ENCODE measurements around the gene FZD7. TPM values are rescaled to one million over a fixed set of nuclear protein-coding genes. Genes with fewer than 3 reads are reported as not detected.

The FZD7 gene
- total RNA-seq (10 to 100 TPM; 15.2 to 34.3 (median 27.9) TPM), polyA plus RNA-seq (8.0 TPM)
- long read RNA-seq, donor 1, transcript FZD7-201 (1 exons, 3,859 nt): major isoform, 95 of 95 reads
- long read RNA-seq, donor 1, partial matches to known transcripts: 0 of 95 reads
- long read RNA-seq, donor 1, other reads (novel, unspliced or antisense): 0 of 95 reads
- long read RNA-seq, donor 2, transcript FZD7-201 (1 exons, 3,859 nt): major isoform, 53 of 53 reads
- long read RNA-seq, donor 2, partial matches to known transcripts: 0 of 53 reads
- long read RNA-seq, donor 2, other reads (novel, unspliced or antisense): 0 of 53 reads
- long read RNA-seq, donor 3, transcript FZD7-201 (1 exons, 3,859 nt): major isoform, 51 of 51 reads
- long read RNA-seq, donor 3, partial matches to known transcripts: 0 of 51 reads
- long read RNA-seq, donor 3, other reads (novel, unspliced or antisense): 0 of 51 reads
- long read RNA-seq, donor 4, transcript FZD7-201 (1 exons, 3,859 nt): major isoform, 56 of 57 reads
- long read RNA-seq, donor 4, partial matches to known transcripts: 0 of 57 reads
- long read RNA-seq, donor 4, other reads (novel, unspliced or antisense): 1 of 57 reads

DNA sequence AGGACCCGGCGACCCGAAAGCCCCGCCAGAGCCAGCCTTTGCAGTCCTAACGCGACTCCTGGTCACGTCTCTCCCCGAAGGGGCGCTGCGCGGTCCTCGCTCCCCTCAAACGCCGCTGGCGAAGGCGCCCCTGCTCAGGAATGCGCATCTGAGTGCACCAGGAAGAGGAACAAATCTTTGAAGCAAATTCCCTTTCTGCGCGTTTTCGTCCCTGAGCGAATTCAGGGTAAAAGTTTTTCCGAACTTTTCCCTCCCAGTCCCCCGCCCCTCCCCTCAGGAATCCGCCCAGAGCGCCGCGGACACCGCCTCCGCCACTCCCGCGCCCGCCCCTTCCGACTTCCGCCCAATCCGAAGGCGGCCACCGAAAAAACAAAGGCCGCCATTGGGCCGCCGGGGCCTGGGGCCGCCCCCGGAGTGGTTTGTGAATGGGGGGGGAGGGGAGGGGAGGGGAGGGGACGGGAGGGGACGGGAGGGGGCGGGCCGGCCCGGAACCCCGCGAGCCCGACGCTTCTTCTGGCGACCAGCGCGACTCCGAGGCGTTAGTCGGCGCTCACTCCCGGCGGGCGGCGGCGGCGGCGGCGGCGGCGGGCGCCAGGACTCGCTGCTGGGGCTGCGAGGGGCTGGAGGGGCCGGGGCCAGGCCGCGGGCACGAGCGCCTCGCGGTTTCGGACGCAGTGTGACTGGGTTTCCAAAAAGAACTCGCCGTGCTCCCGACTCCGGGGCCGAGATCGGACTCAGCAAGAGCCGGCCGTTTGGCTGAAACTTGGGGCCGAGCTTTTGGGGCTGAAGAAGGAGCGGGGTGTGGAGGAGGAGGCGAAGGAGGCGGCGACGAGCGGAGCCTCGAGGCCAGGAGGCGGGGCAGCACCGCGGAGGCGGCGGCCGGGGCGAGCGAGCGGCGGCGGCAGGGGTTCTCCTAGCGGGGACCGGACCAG lies at the start of gene FZD7:
TSS of gene FZD7 (plus strand) at position 539 of the 932 bp plus-strand sequence. CDS start 793 bp downstream, outside the sequence.
- Histone ChIP-seq H3K27me3 (ENCODE audit: control insufficient read depth, insufficient read depth) (no peaks in the 10 kb centered on the region), H3K4me1 (ENCODE audit: control insufficient read depth, insufficient read depth, low read length) (no peaks in the 10 kb centered on the region)
- whole genome bisulfite sequencing: under 1% methylated on average over 108 of the region's 109 CpGs

DNA sequence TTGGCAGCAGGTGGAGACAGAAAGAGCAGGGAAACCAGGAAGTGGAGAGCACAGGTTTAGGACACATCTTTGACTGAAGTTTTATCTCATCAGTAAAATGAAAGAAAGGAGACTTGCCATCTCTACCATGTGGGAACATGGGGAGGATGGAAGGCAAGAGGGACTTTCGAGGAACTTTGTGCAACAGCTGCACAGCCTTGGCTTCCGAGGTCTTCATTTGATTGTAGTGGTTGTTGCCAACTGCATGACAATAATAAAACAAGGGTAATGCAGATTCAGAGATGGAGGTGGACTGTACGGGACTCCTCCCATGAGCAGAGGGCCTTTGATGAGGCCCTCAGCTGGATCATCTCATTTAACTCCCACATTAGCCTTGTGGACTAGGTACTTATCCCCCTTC lies 49.3 kb upstream of the FZD7 start:
- ATAC-seq: no peak
- Histone ChIP-seq H3K9me3 (ENCODE audit: control insufficient read depth, low read length) (no peaks in the 10 kb centered on the region), H3K4me3 (ENCODE audit: low read length) (no peak overlapping the region), H3K4me1 (ENCODE audit: control insufficient read depth, insufficient read depth, low read length) (no peaks in the 10 kb centered on the region), H3K27ac (ENCODE audit: low read length) (no peak overlapping the region), H3K27me3 (ENCODE audit: control insufficient read depth, insufficient read depth) (no peaks in the 10 kb centered on the region)
- DNase-seq: no peak
- intact Hi-C loops (cut with DNase I): no loop called here
- WGBS: 93% methylated on average over 3 of the region's 3 CpGs

More for the DNA sequence above, at the start of gene FZD7:
- intact Hi-C loops (cut with DNase I): loop anchor here in 3 of 4 donors (2.0 to 10.0 kb wide), 4 partner anchors 65 to 179 kb away; no protein-coding TSS in a partner anchor
- Histone ChIP-seq H3K4me3 (ENCODE audit: low read length) (peak within 1 kb of the TSS; percentile 68), H3K9me3 (ENCODE audit: control insufficient read depth, low read length) (no peaks in the 10 kb centered on the region), H3K27ac (ENCODE audit: low read length) (peak within 1 kb of the TSS; percentile 97)
- DNase-seq: peak; percentile 95 to 98 (median 97)
- ATAC-seq: peak; percentile 94 to 96

DNA sequence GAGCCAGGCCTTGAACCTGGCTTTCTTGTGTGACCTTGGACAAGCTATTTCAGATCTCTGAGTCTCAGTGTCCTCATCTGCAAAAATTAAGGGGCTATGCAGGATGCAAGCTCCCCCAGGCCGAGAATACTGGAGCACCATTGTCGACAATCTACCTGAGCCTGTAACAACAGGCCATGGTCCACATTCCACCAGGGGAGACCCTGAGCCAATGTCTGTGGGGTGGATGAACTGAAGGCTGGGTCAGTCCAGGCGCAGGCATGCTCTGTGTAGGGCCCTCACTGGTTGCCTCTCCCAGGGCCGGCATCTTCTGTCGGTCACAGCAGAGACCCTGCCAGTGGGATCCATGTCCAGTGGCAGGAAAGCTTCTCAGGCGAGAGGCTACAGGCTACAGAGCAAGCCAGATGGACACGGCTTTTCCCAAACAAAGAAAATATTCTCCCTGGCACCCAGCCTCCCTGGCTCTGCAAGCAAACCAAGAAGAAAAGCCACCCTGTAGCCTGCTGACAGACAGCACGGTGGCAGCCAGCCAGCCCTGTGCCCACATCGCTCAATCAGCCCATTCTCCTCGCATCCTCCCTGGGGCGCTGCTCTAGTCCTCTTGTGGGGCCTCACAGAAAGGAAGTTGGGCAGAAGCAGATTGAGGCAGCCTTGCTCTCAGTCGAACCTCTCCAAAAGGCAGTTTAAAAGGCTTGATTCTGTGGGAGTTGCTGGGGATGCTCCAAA lies 48.7 kb upstream of the FZD7 start:
- no peak overlapping the region for H3K27ac ChIP-seq (ENCODE audit: low read length)
- intact Hi-C loops (cut with DNase I): no loop called here
- no peaks in the 10 kb centered on the region for H3K27me3 ChIP-seq (ENCODE audit: control insufficient read depth, insufficient read depth)
- no peaks in the 10 kb centered on the region for H3K9me3 ChIP-seq (ENCODE audit: control insufficient read depth, low read length)
- 58% methylated on average over 12 of the region's 12 CpGs for WGBS
- no peak overlapping the region for H3K4me3 ChIP-seq (ENCODE audit: low read length)
- peak in 2 of 3 donors; percentile 25 to 63 for DNase-seq
- peak; percentile 41 to 43 for ATAC-seq
- H3K4me1 ChIP-seq (ENCODE audit: control insufficient read depth, insufficient read depth, low read length): no peaks in the 10 kb centered on the region

DNA sequence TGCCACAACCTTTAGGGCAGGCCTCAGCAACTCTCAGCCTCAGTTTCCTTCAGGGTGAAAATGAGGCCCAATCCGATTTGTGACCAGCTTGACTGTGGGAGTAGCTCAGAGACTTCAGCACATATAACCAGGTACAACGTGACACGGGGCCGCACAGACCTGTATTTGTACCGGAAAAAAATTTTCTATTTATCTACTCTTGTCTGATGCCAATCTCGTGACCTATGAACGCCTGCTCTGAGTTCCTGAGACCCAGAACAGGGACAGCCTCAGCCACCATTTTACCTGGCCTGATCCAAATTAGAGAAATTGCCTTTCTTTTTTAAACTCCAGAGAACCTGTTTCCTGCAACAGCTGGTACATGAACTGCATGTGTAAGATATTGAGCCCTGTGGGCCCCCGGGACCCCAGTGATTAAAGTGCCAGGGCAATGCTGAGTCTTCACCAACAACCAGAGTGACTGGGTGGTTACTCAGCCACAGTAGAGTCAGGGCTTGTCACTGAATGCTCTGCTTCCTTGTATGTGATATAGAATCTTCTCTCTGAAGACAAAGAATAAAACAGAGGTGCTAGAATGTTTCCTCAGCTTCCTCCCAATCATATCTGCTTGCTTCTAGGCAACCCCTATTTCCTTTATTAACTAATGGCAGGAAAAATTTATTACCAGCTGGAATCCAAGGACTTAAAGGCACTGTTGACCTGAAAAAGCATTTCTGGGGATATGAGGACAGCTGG lies 47.8 kb upstream of the FZD7 start:
- H3K9me3 ChIP-seq (ENCODE audit: control insufficient read depth, low read length): no peaks in the 10 kb centered on the region
- 84% methylated on average over 8 of the region's 8 CpGs for WGBS
- intact Hi-C loops (cut with DNase I): no loop called here
- H3K4me3 ChIP-seq (ENCODE audit: low read length): no peak overlapping the region
- ATAC-seq (no peak), DNase-seq (no peak)
- no peaks in the 10 kb centered on the region for H3K4me1 ChIP-seq (ENCODE audit: control insufficient read depth, insufficient read depth, low read length)
- H3K27me3 ChIP-seq (ENCODE audit: control insufficient read depth, insufficient read depth): no peaks in the 10 kb centered on the region
- no peak overlapping the region for H3K27ac ChIP-seq (ENCODE audit: low read length)

DNA sequence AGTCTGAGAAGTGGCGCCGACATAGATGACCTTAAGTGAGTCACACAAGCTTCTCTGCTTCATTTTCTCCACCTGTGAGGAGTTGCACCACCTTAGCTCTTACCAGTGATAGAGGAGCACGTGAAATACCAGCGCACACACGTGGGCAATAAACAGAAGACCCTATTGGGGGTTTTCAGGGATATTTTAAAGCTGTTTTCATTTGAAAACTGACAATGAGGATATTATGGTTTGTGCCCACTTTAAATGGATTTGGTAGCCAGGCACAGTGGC lies 47.3 kb upstream of the FZD7 start:
- WGBS: 78% methylated on average over 5 of the region's 5 CpGs
- intact Hi-C loops (cut with DNase I): no loop called here
- Histone ChIP-seq H3K9me3 (ENCODE audit: control insufficient read depth, low read length) (no peaks in the 10 kb centered on the region), H3K4me1 (ENCODE audit: control insufficient read depth, insufficient read depth, low read length) (no peaks in the 10 kb centered on the region), H3K27ac (ENCODE audit: low read length) (no peak overlapping the region), H3K4me3 (ENCODE audit: low read length) (no peak overlapping the region), H3K27me3 (ENCODE audit: control insufficient read depth, insufficient read depth) (no peaks in the 10 kb centered on the region)
- no peak for DNase-seq
- no peak for ATAC-seq

DNA sequence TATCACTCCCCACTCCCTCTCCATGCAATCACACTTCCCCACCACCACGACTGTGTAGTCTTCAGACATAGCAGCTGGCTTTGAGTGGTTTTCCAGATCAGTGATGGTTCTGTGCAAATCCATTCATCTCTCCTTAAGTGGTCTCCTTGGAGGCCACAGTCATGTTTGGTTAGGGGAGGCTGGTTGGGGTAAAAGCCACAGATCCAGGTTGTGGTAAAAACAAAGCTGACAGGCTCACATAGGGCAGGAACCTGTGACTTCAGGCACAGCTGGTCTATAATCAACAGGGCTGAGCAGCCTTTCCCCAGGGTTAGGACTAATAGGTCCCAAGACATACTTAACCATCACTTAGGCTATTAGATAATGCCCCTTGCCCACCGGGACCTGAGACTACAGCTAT lies 46.2 kb upstream of the FZD7 start:
- H3K27ac ChIP-seq (ENCODE audit: low read length): no peak overlapping the region
- no peaks in the 10 kb centered on the region for H3K4me1 ChIP-seq (ENCODE audit: control insufficient read depth, insufficient read depth, low read length)
- no peak for DNase-seq
- no peak for ATAC-seq
- no peaks in the 10 kb centered on the region for H3K27me3 ChIP-seq (ENCODE audit: control insufficient read depth, insufficient read depth)
- H3K9me3 ChIP-seq (ENCODE audit: control insufficient read depth, low read length): no peaks in the 10 kb centered on the region
- WGBS: 84% methylated on average over 2 of the region's 2 CpGs
- no peak overlapping the region for H3K4me3 ChIP-seq (ENCODE audit: low read length)
- intact Hi-C loops (cut with DNase I): no loop called here

DNA sequence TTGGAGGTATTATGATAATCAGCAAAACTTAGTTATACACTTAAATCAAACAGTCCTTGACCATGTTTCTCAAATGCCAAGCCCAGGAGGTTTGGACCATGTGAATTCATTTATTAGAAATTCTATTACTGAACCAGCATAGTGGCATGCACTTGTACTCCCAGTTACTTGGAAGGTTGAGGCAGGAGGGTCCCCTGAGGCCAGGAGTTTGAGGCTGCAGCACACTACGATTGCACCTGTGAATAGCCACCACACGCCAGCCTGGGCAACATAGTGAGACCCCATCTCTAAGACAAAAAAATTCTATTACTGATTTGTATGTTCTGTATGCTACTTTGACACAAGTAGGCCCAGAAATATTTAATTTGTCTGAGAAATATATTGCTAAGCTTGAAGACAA lies 43.6 kb upstream of the FZD7 start:
- 95% methylated on average over 2 of the region's 2 CpGs for WGBS
- ATAC-seq: no peak
- Histone ChIP-seq H3K4me1 (ENCODE audit: control insufficient read depth, insufficient read depth, low read length) (no peaks in the 10 kb centered on the region), H3K9me3 (ENCODE audit: control insufficient read depth, low read length) (no peaks in the 10 kb centered on the region), H3K27ac (ENCODE audit: low read length) (no peak overlapping the region), H3K27me3 (ENCODE audit: control insufficient read depth, insufficient read depth) (no peaks in the 10 kb centered on the region), H3K4me3 (ENCODE audit: low read length) (no peak overlapping the region)
- intact Hi-C loops (cut with DNase I): no loop called here
- DNase-seq: no peak

DNA sequence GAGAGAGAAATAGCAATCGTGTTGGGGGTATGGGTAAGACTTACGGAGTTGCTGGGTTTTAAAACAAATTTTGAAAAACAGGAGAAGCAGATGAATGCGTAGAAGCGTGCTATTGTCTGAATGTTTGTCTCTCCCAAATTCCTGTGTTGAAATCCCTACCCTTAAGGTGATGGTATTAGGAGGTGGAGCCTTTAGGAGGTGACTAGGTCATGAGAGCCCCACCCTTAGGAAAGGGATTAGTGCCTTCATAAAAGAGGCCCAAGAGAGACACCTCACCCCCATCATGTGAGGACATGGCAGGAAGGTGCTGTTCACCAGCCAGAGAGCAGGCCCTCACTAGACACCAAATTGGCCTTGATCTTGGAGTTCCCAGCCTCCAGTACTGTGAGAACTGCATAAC lies 40.7 kb upstream of the FZD7 start:
- intact Hi-C loops (cut with DNase I): no loop called here
- Histone ChIP-seq H3K9me3 (ENCODE audit: control insufficient read depth, low read length) (no peaks in the 10 kb centered on the region), H3K4me1 (ENCODE audit: control insufficient read depth, insufficient read depth, low read length) (no peaks in the 10 kb centered on the region), H3K27ac (ENCODE audit: low read length) (no peak overlapping the region), H3K27me3 (ENCODE audit: control insufficient read depth, insufficient read depth) (no peaks in the 10 kb centered on the region), H3K4me3 (ENCODE audit: low read length) (no peak overlapping the region)
- DNase-seq (no peak), ATAC-seq (peak in 1 of 2 donors; percentile 16)
- WGBS: 95% methylated on average over 4 of the region's 4 CpGs

DNA sequence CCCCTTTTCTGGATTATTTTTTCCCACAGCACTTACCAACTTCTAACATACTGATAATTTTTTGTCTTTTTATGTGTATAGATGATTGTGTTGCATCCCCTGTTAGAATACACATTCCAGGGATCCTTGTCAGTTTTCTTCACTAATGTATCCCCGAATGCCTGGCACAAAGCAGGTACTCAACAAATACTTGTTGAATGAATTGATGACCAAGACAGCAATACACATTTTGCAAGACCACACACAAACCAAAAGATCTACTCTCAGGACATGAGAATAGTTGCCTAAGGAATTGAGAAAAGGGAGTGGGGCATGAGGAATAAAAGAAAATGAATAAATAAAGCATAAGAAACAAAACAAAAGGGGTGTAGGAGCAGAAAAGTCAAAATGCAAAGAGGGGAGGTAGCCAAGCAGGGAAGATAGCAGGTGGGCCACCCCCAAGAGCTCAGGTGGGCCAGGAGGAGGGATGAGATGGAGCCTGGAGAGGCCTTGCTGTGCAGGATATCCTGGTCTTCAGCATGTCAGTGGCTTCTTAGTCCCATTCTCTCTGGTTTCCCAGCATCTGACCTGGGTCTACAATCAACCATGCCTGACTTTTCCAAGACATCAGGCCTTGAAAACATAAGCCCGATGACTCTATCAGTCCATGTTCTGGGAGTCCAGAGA lies 38.5 kb upstream of the FZD7 start:
- no peak overlapping the region for H3K4me3 ChIP-seq (ENCODE audit: low read length)
- no peak for ATAC-seq
- WGBS: 93% methylated on average over 2 of the region's 2 CpGs
- H3K4me1 ChIP-seq (ENCODE audit: control insufficient read depth, insufficient read depth, low read length): peaks cover 3% of the 10 kb centered on the region
- no peaks in the 10 kb centered on the region for H3K9me3 ChIP-seq (ENCODE audit: control insufficient read depth, low read length)
- no peaks in the 10 kb centered on the region for H3K27me3 ChIP-seq (ENCODE audit: control insufficient read depth, insufficient read depth)
- intact Hi-C loops (cut with DNase I): no loop called here
- DNase-seq: no peak
- no peak overlapping the region for H3K27ac ChIP-seq (ENCODE audit: low read length)

DNA sequence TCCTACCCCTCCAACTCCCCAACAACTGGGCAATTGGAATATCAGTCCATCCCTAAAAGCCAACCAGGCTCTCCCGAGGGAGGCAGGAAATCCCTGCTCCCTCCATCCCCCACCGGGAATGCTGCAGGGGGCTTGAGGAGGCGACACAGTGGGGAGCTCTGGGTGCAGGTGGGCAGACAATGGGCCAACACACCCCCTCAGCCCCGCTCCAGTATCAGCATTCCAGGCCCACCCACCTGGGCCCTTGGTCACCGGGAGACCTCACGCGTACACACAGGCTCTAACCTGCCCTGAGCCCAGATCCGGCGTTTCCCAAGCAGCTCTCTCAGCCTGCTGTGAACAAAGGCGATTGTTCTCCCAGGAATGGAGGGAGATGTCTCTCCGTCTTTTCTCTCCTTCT lies 37.6 kb upstream of the FZD7 start:
- no peaks in the 10 kb centered on the region for H3K9me3 ChIP-seq (ENCODE audit: control insufficient read depth, low read length)
- no peaks in the 10 kb centered on the region for H3K27me3 ChIP-seq (ENCODE audit: control insufficient read depth, insufficient read depth)
- intact Hi-C loops (cut with DNase I): no loop called here
- no peak for DNase-seq
- H3K4me3 ChIP-seq (ENCODE audit: low read length): no peak overlapping the region
- no peak for ATAC-seq
- WGBS: 79% methylated on average over 11 of the region's 11 CpGs
- H3K4me1 ChIP-seq (ENCODE audit: control insufficient read depth, insufficient read depth, low read length): peaks cover 3% of the 10 kb centered on the region
- H3K27ac ChIP-seq (ENCODE audit: low read length): no peak overlapping the region
